Choroid plexus epithelial cell (primary cell): Measurements from ENCODE around the gene OPA3.

Source experiments
- DNase-seq: peaks from one replicate; pipeline ENCODE4 v3.0.0-alpha.2; 2010; ENCODE audit warnings: low read depth
- H3K4me3 ChIP-seq: 2 replicates; pipeline ENCODE4 v1.5.1; 2011; ENCODE audit warnings: low read depth, mild to moderate bottlenecking, control low read depth, low read length, moderate library complexity
- CTCF ChIP-seq: conservative IDR thresholded peaks from 2 replicates; pipeline ENCODE4 v1.5.1; 2011; ENCODE audit warnings: low read depth, mild to moderate bottlenecking, control low read depth, inconsistent platforms, low read length, moderate library complexity

OPA3 gene

GRCh38 chr19:45554481-45554880 is 30.1 kb downstream of the OPA3 start:
- TF ChIP-seq CTCF: no peak
- no peak for DNase-seq
- no peak overlapping the region for H3K4me3 ChIP-seq

GRCh38 chr19:45553464-45553863 is 31.1 kb downstream of the OPA3 start:
- H3K4me3 ChIP-seq: no peak overlapping the region
- no peak for TF ChIP-seq CTCF
- no peak for DNase-seq

- DNase-seq: no peak
- TF ChIP-seq CTCF: no peak
- H3K4me3 ChIP-seq: no peak overlapping the region
Observed at GRCh38 chr19:45547965-45548609, 36.5 kb downstream of the OPA3 start.

- DNase-seq: no peak
- no peak for TF ChIP-seq CTCF
Observed at GRCh38 chr19:45547211-45547770, 37.3 kb downstream of the OPA3 start.

GRCh38 chr19:45542234-45542668 is 42.4 kb downstream of the OPA3 start:
- TF ChIP-seq CTCF: no peak
- DNase-seq: no peak
- H3K4me3 ChIP-seq: no peak overlapping the region

More at GRCh38 chr19:45547211-45547770, 37.3 kb downstream of the OPA3 start:
- H3K4me3 ChIP-seq: no peak overlapping the region

GRCh38 chr19:45539459-45539858 is 45.1 kb downstream of the OPA3 start:
- no peak overlapping the region for H3K4me3 ChIP-seq
- no peak for DNase-seq

More at GRCh38 chr19:45539459-45539858, 45.1 kb downstream of the OPA3 start:
- no peak for TF ChIP-seq CTCF
